KOPT-K1 (cell line): ENCODE measurements around the gene SEPTIN10.
"Not testable (repeated sequence)": the region's sequence is repeated elsewhere in the genome, so short reads cannot be mapped to it uniquely, and the experiment has no call there.

Source experiments
- H3K27ac ChIP-seq: fragments of 200-600 bp; sonication (generic); 2 replicates; pipeline ENCODE4 v1.5.1; 2016; ENCODE audit warnings: antibody characterized with exemption, mild to moderate bottlenecking, low read depth, low read length; ENCODE audit not compliant: poor library complexity, severe bottlenecking
- H3K36me3 ChIP-seq: fragments of 200-600 bp; sonication (generic); 2 replicates; pipeline ENCODE4 v1.5.1; 2017; ENCODE audit warnings: antibody characterized with exemption, mild to moderate bottlenecking, low read length, moderate library complexity; ENCODE audit not compliant: insufficient read depth
- H3K9me3 ChIP-seq: fragments of 200-600 bp; sonication (generic); 2 replicates; pipeline ENCODE4 v1.5.1; 2017; ENCODE audit warnings: antibody characterized with exemption, low read length, mild to moderate bottlenecking; ENCODE audit not compliant: insufficient read depth, poor library complexity, severe bottlenecking

SEPTIN10 gene

GRCh38 chr2:109554758-109555157 is 59.0 kb downstream of the SEPTIN10 start:
- Histone ChIP-seq H3K36me3 (no peaks in the 10 kb centered on the region), H3K27ac (no peak overlapping the region)

GRCh38 chr2:109549016-109549590 is 64.7 kb downstream of the SEPTIN10 start:
- no peaks in the 10 kb centered on the region for H3K36me3 ChIP-seq
- no peaks in the 10 kb centered on the region for H3K9me3 ChIP-seq

More at GRCh38 chr2:109554758-109555157, 59.0 kb downstream of the SEPTIN10 start:
- H3K9me3 ChIP-seq: no peaks in the 10 kb centered on the region

GRCh38 chr2:109547280-109547679 is 66.5 kb downstream of the SEPTIN10 start:
- H3K36me3 ChIP-seq: no peaks in the 10 kb centered on the region
- H3K27ac ChIP-seq: no peak overlapping the region
- no peaks in the 10 kb centered on the region for H3K9me3 ChIP-seq

More at GRCh38 chr2:109549016-109549590, 64.7 kb downstream of the SEPTIN10 start:
- H3K27ac ChIP-seq: no peak overlapping the region

- Histone ChIP-seq H3K27ac (no peak overlapping the region), H3K9me3 (no peaks in the 10 kb centered on the region), H3K36me3 (no peaks in the 10 kb centered on the region)
These were observed 67.7 kb downstream of the SEPTIN10 start for GRCh38 chr2:109545828-109546713.

GRCh38 chr2:109542384-109542783 is 71.4 kb downstream of the SEPTIN10 start:
- Histone ChIP-seq H3K27ac (no peak overlapping the region), H3K9me3 (no peaks in the 10 kb centered on the region), H3K36me3 (no peaks in the 10 kb centered on the region)

- Histone ChIP-seq H3K27ac (no peak overlapping the region), H3K9me3 (no peaks in the 10 kb centered on the region), H3K36me3 (no peaks in the 10 kb centered on the region)
These were observed 75.2 kb downstream of the SEPTIN10 start for GRCh38 chr2:109538546-109538945.

GRCh38 chr2:109537565-109538222 is 76.1 kb downstream of the SEPTIN10 start:
- Histone ChIP-seq H3K27ac (no peak overlapping the region), H3K9me3 (no peaks in the 10 kb centered on the region), H3K36me3 (no peaks in the 10 kb centered on the region)

- H3K36me3 ChIP-seq, H3K27ac ChIP-seq, H3K9me3 ChIP-seq: not testable (repeated sequence)
These were observed 77.2 kb downstream of the SEPTIN10 start for GRCh38 chr2:109536556-109536955.

- Histone ChIP-seq H3K27ac (no peak overlapping the region), H3K36me3 (no peaks in the 10 kb centered on the region), H3K9me3 (no peaks in the 10 kb centered on the region)
These were observed 78.4 kb downstream of the SEPTIN10 start for GRCh38 chr2:109535217-109535946.

GRCh38 chr2:109533823-109534222 is 79.9 kb downstream of the SEPTIN10 start:
- no peaks in the 10 kb centered on the region for H3K36me3 ChIP-seq
- no peaks in the 10 kb centered on the region for H3K9me3 ChIP-seq
- no peak overlapping the region for H3K27ac ChIP-seq

GRCh38 chr2:109532728-109533076 is 81.1 kb downstream of the SEPTIN10 start:
- no peaks in the 10 kb centered on the region for H3K9me3 ChIP-seq
- H3K36me3 ChIP-seq: no peaks in the 10 kb centered on the region
- no peak overlapping the region for H3K27ac ChIP-seq

GRCh38 chr2:109531896-109532727 is 81.7 kb downstream of the SEPTIN10 start:
- H3K36me3 ChIP-seq: no peaks in the 10 kb centered on the region
- no peaks in the 10 kb centered on the region for H3K9me3 ChIP-seq
- no peak overlapping the region for H3K27ac ChIP-seq

GRCh38 chr2:109531221-109531620 is 82.5 kb downstream of the SEPTIN10 start:
- Histone ChIP-seq H3K27ac (no peak overlapping the region), H3K36me3 (no peaks in the 10 kb centered on the region), H3K9me3 (no peaks in the 10 kb centered on the region)

GRCh38 chr2:109530712-109531111 is 83.1 kb downstream of the SEPTIN10 start:
- Histone ChIP-seq H3K9me3 (no peaks in the 10 kb centered on the region), H3K27ac (no peak overlapping the region), H3K36me3 (no peaks in the 10 kb centered on the region)
